ENCODE measurements around the gene SUPT20HL2.
"Not testable (repeated sequence)": the region's sequence is repeated elsewhere in the genome, so short reads cannot be mapped to it uniquely, and the experiment has no call there.

Gene SUPT20HL2

DNA sequence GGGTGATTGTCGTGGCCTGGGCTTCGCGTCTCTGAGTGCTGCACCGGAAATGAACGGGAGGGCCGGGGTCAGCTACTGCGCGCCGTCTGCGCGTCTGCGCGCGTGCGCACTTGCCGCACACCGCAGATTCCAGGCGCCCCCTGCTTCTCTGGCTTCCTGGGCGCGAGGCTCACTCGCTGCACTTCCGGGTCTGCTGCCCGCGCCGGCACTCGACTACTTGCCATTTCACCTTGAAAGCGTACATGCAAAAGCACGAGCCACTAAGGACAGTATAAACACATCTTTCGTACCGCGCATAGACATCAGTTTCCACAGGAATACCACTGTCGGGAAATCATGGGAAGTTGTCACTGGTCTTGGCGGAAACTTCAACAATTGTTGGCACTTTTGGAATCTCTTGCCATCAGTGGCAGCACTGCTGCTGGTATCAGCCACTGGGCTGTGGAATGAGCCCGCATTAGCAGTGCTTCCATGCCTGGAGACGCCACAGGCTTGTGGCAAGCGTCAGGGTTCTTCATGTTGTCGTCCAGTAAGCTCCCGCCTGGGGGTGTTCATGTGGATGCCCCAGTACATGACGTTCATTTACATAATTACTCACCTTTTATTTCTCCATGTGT is at the start of gene SUPT20HL2:
Gene SUPT20HL2, minus strand, starts transcription at position 51 of the 617 bp plus-strand sequence. CDS start 754 bp downstream, outside the sequence.
- DNase-seq (ENCODE audit: low read depth), result no peak

DNA sequence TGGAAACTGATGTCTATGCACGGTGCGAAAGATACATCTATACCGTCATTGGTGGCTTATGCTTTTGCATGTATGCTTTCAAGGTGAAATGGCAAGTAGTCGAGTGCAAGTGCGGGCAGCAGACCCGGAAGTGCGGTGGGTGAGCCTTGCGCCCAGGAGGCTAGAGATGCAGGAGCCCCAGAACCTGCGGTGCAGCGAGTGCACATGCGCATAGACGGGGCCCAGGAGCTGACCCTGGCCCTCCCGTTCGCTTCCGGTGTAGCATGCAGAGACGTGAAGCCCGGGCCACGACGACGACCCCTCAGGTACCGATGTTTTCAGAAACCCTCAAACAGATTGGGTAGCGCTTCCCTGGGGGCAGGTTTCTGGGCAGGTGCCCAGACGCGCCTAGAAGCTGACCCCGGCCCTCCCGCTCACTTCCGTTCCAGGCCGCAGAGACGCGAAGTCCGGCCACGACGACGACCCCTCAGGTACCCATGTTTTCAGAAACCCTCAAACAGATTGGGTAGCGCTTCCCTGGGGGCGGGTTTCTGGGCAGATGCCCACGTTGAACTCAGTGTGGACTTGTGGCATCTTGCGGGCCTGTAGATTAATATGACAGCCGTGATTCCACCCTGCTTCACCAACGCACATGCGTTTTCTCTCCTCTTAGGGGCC is 48.3 kb upstream of the SUPT20HL2 start:
- DNase-seq (ENCODE audit: low read depth), result not testable (repeated sequence)

DNA sequence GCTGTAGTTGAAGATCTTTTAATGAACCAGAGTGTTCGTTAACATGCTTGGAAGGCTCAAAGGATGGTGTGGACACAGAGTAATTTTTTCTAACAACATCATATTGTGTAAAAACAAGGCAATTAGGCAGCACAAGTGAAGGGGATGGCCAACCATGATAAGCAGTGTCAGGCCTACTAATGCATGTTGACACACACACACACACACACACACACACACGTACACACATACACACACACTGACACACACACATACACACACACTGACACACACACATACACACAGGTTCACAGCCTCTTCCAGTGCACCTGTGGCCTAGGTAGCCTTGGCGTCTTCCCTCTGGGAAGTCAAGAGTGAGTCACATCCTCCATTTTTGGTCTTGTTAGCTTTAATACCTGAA is 46.4 kb upstream of the SUPT20HL2 start, which contains the start of gene SUPT20HL1:
Gene SUPT20HL1, plus strand, starts transcription at position 368 of the 400 bp plus-strand sequence. CDS start 2,122 bp downstream, outside the sequence.
- no peak for DNase-seq (ENCODE audit: low read depth)

DNA sequence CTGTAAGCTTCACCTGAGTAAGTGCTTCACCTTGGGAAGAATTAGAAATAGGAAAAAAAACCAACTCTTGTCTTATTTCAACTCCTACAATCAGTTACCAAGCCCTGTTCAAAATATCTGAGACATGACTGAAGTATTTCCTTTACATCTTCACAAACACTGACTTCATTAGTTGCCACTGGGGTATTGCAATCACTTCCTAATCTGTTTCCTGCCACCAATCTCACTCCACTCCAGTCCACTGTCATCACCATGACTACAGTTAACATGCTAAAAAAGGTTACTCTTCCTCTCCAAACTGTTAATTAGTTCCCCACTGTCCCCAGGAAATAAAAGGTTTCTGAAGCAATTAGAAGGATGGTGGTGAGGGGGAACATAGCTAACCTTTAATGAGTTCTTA is 43.2 kb upstream of the SUPT20HL2 start:
- no peak for DNase-seq (ENCODE audit: low read depth)

DNA sequence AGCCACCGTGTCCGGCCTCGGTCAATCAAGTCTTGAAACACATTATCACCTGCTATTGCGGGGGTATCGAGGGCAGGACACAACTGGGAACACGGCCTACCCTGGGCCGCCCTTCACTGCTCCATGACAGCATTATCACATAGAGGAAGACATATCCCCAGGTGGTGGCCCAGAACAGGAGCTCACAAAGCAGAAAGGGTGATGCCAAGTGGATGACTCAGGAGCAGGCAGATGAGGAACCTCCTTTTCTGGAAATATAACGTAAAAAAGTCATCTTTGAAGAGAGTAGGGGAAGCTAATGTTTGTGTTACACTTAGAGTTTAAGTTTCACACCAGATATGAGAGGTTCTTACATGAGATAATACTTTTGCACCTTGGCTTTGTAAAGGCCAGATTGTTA is 41.2 kb upstream of the SUPT20HL2 start:
- no peak for DNase-seq (ENCODE audit: low read depth)

DNA sequence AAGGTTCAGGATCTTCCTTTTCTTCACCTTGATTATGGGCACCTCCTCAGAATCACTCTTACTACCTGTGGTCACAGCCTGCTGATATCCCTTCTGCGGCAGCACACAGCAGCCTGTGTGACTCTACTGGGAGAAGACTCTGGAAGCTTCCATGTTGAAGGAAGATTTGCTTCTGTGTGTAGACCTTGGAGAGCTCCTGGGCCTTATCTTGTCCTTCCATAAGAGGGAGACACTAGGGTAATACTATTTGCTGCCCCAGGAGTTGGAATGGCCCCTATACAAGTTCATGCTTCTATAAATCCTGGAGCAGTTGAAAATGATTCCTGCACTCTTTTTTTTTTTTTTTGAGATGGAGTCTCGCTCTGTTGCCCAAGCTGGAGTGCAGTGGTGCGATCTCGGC is 36.3 kb upstream of the SUPT20HL2 start:
- no peak for DNase-seq (ENCODE audit: low read depth)

DNA sequence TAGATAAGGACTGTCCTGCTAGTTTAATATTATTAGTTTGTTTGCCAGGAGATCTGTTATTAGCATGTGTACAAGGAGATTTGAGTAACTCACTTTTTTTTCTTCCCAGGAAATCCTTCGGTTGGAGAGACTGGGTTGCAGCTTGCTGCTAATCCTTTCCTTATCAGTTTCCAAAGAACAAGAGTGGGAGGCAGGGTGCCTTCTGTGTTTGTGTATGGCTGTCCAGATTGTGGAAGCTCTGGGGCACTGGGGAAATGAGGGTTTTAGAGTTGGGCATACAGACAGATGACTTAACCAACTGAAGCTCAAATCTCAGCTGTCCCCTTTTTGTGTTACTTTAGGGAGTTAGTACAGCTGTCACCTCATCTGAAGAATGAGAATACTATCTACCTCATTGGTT is 34.0 kb upstream of the SUPT20HL2 start:
- no peak for DNase-seq (ENCODE audit: low read depth)

DNA sequence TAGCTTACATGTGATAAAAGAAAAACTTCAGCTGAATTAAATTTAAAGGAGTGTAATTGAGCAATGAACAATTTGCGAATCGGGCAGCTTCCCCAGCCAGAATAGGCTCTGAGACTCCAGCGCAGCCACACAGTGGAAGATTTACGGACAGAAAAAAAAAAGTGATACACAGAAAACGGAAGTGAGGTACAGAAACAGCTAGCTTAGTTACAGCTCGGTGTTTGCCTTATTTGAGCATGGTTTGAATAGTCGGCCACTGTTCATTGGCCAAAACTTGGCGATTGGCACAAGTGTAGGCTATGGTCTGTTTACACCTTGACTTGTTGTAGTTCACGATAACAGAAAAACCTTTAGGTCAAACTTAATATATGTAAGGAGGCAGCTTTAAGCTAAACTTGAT is 29.9 kb upstream of the SUPT20HL2 start:
- DNase-seq (ENCODE audit: low read depth), result no peak

DNA sequence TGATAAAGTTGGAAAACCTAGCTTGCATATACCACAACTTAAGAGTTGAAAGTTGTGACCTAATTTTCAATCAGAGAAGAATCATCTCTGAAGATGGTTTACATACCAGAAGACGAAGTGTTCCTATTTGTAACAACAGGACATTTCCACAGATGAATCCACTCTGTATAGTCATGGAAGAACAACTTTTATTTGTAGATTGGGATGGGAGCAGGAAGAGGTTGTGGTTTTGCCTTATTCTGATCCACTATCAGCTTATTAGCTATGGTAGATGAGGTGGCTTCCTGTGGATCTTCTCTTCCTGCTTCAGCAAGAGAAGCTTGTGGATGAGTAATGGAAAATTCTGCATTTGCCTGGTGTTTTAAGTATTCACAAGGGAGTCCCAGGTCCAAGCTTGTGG is 27.9 kb upstream of the SUPT20HL2 start:
- DNase-seq (ENCODE audit: low read depth), result no peak

DNA sequence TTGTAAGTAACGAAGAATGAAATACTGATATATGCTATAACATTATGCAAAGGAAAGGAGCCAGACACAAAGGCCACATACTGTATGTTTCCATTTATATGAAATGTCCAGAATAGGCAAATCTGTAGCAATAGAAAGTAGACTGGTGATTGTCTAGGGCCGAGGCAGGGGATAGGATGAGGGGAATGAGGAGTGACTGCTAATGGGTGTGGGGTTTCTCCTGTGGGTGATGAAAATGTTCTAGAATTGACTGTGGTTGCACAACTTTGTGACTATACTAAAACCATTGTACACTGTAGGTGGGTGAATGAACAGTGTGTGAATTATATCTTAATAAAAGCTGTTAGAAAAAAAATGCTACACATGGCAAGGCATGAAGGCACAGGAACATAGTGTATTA is 26.6 kb upstream of the SUPT20HL2 start:
- DNase-seq (ENCODE audit: low read depth), result no peak

DNA sequence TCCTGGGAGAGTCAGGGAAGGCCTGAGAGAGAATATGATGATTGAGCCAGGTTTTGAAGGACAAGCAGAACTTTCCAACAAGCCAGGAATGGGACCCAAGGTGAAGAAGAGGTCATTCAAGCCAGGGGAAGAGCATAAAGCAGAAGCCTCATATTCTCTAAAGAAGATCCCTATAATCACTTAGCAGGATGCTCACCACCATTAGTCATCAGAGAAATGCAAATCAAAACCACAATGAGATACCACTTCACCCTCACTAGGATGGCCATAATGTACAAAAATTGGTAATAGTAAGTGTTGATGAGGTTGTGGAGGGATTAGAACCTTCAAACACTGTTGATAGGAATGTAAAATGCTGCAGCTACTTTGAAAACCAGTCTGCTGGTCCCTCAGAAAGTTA is 26.0 kb upstream of the SUPT20HL2 start:
- no peak for DNase-seq (ENCODE audit: low read depth)

DNA sequence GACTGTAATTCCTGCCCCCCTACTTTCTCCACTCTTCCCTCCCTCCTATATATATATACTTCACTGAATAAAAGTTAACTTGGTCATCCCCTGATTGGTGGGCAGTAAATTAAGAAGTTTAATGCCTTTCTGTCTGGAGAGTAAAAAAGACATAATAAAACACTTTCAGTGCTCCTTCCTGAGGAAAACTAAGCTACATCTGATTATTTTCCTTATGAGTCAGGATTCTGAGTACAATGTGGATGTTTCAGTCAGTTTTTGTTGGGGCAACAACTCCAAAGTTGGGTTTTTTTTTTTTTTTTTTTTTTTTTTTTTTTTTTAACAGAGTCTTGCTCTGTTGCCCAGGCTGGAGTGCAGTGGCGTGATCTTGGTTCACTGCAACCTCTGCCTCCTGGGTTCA is 22.0 kb upstream of the SUPT20HL2 start:
- no peak for DNase-seq (ENCODE audit: low read depth)

DNA sequence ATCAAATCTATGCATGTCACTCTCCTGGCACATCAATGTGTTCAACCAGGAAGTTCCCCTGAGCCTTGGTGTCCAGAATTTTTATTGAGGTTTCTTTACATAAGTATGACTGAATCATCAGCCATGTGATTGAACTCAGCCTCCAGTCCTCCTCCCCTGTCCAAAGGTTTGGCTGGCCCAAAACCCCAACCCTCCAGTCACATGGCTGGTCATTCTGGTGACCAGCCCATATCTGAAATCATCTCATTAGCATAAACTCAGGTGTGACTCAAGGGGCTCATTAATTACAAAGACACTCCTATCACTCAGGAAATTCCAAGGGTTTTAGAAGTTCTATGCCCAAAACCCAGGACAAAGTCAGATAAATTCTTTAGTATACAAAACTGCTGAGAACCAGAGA is 20.6 kb upstream of the SUPT20HL2 start:
- no peak for DNase-seq (ENCODE audit: low read depth)

DNA sequence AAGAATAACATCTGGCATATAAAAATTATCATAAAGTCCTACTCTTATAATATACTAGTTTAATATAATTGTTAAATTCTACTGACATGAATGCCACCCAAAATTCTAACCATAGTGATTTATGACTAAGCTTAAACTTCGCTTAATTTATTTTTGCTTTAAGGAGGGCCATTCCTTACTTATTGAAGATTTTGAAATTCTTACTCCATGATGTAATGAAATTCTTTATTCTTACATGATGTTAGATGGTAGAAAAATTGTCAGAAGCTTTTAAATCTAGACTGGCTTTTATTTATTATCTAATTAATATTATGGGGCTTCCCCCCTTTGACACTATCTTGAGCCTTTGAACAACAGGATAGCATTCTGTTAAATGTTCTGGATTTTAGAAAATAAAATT is 19.5 kb upstream of the SUPT20HL2 start:
- DNase-seq (ENCODE audit: low read depth), result no peak

DNA sequence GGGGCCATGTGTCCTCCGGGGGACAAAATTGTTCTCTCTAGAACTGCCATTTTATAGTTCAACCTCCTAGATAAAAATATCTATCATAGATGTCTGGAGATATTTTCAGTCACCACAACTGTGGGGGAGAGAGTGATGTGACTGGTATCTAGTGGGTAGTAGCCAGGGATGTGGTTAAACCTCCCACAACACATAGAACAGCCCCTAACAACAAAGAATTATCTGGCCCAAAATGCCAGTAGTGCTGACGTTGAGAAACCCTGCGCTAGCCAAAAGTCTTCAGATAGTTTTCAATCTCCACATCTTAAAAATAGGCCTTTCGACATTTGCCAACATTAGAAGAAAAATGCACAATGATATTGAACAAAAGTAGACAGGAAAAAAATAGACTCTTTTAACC is 19.0 kb upstream of the SUPT20HL2 start:
- no peak for DNase-seq (ENCODE audit: low read depth)

DNA sequence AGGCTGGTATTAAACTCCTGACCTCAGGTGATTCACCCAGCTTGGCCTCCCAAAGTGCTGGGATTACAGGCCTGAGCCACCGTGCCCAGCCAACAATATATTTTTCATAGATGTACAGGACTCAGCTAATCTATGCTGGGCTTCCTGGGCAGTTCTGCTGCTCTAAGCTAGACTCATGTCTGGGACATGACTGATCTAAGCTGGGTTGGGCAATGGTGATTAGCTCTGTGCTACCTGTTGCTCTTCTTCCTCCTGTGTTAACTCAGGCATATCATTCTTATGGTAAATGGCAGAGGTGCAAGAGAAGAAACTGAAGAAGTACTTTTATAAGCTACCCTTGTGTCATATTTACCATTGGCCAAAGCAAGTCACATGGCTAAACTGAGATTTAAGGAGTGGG is 11.4 kb upstream of the SUPT20HL2 start:
- no peak for DNase-seq (ENCODE audit: low read depth)

DNA sequence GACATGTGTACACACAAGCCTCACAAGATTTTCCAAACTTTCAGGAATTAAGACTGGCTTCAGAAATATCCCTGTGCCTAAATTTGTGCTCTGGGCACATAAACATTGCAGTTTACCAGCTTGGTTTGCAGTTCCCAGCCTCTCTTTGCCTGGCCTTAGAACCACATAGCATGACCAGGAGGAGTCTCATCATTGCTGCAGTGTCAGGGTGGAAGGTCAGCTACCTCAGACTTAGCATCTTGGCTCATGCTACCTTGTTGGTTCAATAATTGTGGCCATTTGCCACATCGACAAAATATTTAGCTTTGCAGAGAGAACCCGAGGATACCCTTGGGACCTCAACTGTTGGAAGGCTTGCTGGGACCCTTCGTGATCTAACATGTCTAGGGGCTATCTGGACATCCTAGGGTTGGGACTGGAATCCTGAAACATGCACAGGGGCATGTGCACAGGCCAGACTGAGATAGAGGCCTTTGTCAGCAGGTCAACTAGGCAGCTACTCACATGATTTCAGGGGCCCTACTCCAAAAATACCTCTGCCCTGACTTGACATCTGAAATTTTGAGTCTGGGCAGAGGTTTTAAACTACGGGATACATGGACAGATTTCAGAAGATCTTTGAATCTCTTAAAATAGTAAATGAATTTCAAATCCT is 8.0 kb upstream of the SUPT20HL2 start:
- no peak for DNase-seq (ENCODE audit: low read depth)

DNA sequence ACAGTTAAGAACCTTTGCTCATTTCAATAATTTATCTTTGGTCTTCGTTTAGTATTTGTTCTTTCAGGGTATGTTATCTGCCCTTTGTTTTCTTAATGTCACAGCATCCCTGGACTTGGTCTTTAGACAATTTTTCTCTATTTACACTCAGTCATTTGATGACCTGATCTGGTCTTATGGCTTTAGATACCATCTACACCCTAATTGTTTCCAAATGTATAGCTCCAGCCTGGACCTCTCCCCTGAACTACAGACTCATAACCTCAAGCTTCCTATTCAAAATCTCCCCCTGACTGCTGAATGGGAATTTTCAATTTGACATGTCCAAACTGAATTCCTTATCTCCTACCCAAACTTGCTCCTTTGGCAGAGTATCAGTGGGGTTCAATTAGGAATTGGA is 3.7 kb upstream of the SUPT20HL2 start:
- no peak for DNase-seq (ENCODE audit: low read depth)

DNA sequence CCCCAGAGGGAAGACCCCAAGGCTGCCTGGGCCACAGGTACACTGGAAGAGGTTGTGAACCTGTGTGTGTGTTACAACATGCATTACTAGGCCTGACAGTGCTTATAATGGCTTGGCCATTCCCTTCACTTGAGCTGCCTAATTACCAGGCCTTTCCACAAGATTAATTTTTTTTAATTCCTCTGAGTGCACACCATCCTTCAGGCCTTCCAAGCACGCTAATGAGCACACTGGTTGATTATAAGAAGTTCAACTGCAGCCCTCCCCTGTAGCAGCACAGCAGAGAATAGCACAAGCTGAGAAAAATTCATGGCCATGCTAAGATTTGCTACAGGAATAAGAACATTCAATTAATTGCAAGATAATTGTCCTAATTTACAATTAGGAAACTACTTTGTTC is 2.2 kb upstream of the SUPT20HL2 start:
- no peak for DNase-seq (ENCODE audit: low read depth)

DNA sequence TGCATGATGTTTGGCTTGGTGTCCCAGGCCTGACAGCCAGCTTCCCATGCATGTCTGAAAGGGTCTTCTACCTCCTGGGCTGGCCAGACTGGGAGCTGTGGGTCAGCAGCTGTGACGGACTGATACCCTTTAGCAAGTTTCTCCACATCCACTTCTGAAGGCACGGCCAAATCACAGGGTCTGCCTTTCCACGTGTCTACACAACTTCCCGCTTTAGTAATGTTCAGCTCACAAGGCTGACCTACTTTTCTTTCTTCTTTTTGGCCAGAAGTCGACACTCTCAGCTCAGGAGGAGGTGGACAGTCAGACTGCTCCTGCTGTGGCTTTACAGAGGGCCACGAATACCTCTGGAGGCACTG is 1.6 kb downstream of the SUPT20HL2 start:
- DNase-seq (ENCODE audit: low read depth), result not testable (repeated sequence)

DNA sequence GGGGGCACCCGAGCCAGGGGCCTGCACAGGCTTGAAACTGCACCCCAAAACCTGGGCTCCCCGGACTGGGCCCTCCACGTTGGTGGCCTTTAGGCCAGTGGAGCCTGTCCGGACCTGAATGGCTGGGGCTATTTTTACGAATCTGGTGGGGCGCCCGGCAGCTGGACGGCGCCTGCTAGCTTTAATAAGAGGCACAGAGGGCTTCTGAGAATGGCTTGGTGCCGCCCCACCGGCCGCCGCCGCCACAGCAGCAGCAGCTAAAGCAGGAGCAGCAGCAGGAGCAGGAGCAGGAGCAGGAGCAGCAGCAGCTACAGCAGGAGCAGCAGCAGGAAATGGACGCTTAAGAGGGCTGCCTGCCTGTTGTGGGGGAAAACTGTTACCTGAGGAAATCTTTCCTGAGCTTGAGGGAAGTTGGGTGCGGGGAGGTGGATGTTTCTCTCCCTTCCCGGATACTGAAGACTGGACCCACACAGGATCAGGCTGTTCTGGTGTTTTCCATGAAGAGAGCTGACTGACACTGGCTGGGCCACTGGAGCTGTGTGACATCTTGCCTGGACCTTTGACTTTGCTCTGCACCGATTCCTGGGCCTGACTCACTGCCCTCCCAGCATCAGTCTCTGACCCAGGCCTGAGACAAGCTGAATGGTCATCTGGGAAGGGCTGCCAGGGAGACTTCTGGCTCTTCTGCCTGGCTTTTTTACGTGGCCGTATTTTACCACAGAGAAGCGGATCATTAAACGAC is 2.2 kb downstream of the SUPT20HL2 start:
- DNase-seq (ENCODE audit: low read depth), result not testable (repeated sequence)

DNA sequence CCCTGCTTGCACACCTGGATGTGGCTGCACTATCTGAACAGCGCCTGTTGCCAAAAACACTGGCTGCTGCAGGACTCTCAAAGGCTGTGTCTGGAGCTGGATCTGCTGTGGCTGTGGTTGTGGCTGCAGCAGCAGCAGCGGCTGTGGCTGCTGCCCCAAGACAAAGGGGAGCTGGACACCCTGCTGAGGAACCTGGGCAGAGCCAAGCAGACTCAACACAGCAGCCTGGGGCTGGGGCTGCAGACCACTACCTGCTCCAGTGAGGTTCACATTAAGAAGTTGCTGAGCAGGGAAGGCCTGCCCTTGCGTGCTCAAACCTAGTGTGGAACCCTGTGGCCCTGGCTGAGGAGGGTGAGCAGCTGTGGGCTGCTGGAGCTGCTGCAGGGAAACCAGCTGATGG is 3.0 kb downstream of the SUPT20HL2 start:
- not testable (repeated sequence) for DNase-seq (ENCODE audit: low read depth)
